IPS-15b (cell line): ENCODE results near the gene KLHL2.
"Not testable (repeated sequence)": the region's sequence is repeated elsewhere in the genome, so short reads cannot be mapped to it uniquely, and the experiment has no call there.

Experiments
- H3K27me3 ChIP-seq: one replicate; pipeline ENCODE4 v1.6.1; 2013; ENCODE audit warnings: low read length; ENCODE audit not compliant: control insufficient read depth, insufficient read depth
- H3K36me3 ChIP-seq: one replicate; pipeline ENCODE4 v1.6.1; 2013; ENCODE audit warnings: low read length; ENCODE audit not compliant: control insufficient read depth, insufficient read depth
- H3K4me1 ChIP-seq: one replicate; pipeline ENCODE4 v1.6.1; 2013; ENCODE audit warnings: mild to moderate bottlenecking, low read length; ENCODE audit not compliant: control insufficient read depth, insufficient read depth
- H3K4me3 ChIP-seq: one replicate; pipeline ENCODE4 v1.5.1; 2013; ENCODE audit warnings: low read depth, low read length
- H3K9ac ChIP-seq: one replicate; pipeline ENCODE4 v1.6.1; 2013; ENCODE audit warnings: low read depth, mild to moderate bottlenecking, low read length
- H3K9me3 ChIP-seq: one replicate; pipeline ENCODE4 v1.6.1; 2013; ENCODE audit warnings: mild to moderate bottlenecking, low read length; ENCODE audit not compliant: control insufficient read depth, insufficient read depth

Gene KLHL2

GRCh38 chr4:165273443-165273842, 66.1 kb downstream of the KLHL2 start:
- not testable (repeated sequence) for H3K27me3 ChIP-seq, H3K9ac ChIP-seq, H3K4me3 ChIP-seq, H3K9me3 ChIP-seq, H3K36me3 ChIP-seq, H3K4me1 ChIP-seq

DNA sequence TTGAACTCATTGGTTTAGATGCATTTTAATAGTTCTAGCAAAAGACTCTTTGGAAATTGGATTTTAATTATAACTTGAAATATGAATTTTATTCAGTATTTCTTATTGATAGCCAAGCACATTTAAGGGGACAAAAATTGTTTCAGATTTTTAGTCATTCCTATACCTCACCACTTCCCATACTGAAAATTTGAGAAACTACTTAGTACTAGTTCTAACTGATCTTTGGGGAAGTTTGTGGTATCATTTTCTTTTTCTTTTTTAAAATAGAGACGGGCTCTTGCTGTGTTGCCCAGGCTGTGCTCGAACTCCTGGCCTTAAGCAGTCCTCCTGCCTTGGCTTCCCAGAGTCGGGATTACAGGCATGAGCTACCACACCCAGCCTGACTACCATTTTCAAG, 68.0 kb downstream of the KLHL2 start:
- not testable (repeated sequence) for H3K9ac ChIP-seq, H3K4me1 ChIP-seq, H3K36me3 ChIP-seq, H3K9me3 ChIP-seq, H3K27me3 ChIP-seq, H3K4me3 ChIP-seq

GRCh38 chr4:165279531-165279930, 72.2 kb downstream of the KLHL2 start:
- not testable (repeated sequence) for H3K27me3 ChIP-seq, H3K36me3 ChIP-seq

GRCh38 chr4:165284697-165285096, 77.3 kb downstream of the KLHL2 start:
- H3K27me3 ChIP-seq, H3K9ac ChIP-seq, H3K4me3 ChIP-seq, H3K9me3 ChIP-seq, H3K4me1 ChIP-seq, H3K36me3 ChIP-seq: not testable (repeated sequence)

More at GRCh38 chr4:165279531-165279930, 72.2 kb downstream of the KLHL2 start:
- H3K4me3 ChIP-seq, H3K4me1 ChIP-seq, H3K9ac ChIP-seq, H3K9me3 ChIP-seq: not testable (repeated sequence)

DNA sequence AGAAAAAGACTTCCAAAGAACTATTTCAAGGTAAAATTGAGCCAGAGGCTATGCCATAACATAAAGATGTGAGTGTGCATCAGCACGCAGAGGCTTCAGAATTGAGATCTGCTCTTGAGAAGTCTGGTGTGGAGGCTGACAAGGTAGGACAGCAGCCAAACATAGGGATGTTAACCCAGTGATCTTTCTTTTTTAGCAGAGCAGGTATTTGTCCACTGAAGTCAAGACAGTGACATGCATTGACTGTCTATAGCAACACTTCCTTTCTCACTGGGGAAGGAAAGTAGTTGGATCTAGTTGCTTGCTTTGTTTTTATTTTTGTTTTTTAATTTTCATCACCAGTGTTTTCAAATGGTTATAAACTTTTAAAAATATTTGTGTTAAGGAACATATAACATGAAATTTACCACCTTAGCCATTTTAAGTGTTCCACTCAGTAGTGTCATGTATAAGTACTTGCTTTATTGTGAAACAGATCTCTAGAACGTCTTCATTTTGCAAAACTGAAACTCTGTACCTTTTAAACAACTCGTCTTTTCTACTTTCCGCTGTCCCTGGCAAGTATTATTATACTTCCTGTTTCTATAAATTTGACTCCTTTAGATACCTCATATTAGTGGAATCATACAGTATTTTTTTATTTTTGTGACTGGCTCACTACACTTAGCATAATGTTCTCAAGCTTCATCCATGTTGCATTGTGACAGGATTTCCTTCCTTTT, 79.4 kb downstream of the KLHL2 start:
- not testable (repeated sequence) for H3K9me3 ChIP-seq, H3K27me3 ChIP-seq, H3K9ac ChIP-seq, H3K4me3 ChIP-seq, H3K36me3 ChIP-seq, H3K4me1 ChIP-seq

DNA sequence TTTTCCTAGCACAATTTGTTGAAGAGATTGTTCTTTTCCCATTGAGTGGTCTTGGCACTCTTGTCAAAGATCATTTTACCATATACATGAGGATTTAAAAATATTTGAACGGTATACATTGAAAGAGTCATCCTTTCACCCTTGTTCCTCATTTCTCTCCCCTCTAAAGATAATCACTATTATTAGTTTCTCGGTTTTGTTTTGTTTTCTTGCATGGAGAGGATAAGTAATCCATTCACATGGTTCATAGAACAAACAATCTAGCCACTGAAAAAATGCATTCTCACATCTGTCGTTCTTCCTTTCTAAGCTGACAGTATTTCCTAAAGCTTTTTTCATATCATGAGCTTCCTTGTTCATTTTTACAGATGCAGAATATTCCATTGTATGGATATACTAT, 80.9 kb downstream of the KLHL2 start:
- no peaks in the 10 kb centered on the region for H3K27me3 ChIP-seq
- H3K9me3 ChIP-seq, result no peaks in the 10 kb centered on the region
- no peaks in the 10 kb centered on the region for H3K4me1 ChIP-seq
- H3K4me3 ChIP-seq, result no peak overlapping the region
- peaks cover 3% of the 10 kb centered on the region for H3K36me3 ChIP-seq
- no peak overlapping the region for H3K9ac ChIP-seq

DNA sequence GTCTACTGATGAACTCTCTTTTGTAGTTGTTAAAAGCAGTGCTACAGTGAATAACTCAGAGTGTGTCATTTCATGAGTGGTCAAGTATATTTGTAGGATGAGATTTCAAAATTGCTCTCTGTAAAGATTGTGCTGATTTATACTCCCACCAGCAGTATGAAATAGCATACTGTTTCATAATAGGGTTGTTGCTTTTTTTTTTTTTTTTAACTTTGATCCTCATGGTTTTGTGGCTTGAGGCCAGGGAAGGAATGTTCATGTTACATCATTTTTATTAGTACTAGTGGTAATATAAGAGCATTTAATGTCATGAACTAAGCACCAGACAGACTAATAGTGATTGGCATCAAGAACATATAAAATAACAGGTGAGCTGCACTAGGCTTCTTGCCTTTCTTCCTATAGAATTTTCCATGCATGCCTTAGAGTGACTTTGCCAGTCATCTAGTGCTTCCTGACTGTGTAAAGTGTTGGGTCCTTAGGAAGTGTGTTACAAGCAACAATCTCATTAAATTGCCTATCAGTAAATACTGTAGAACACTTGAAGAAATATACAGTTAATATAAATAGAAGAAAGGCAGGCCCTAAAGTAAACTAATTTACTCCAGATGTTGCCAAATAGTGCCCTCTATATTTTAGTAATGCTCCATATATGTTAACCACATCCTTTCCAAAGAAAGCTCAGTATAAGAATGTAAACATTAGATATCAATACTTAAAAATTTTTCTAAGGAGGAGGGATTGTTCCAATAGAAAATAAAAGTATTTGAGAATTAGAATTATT, 81.5 kb downstream of the KLHL2 start:
- no peak overlapping the region for H3K4me3 ChIP-seq
- H3K9me3 ChIP-seq, result no peaks in the 10 kb centered on the region
- H3K9ac ChIP-seq, result no peak overlapping the region
- H3K27me3 ChIP-seq, result no peaks in the 10 kb centered on the region
- no peaks in the 10 kb centered on the region for H3K4me1 ChIP-seq
- H3K36me3 ChIP-seq, result no peaks in the 10 kb centered on the region

DNA sequence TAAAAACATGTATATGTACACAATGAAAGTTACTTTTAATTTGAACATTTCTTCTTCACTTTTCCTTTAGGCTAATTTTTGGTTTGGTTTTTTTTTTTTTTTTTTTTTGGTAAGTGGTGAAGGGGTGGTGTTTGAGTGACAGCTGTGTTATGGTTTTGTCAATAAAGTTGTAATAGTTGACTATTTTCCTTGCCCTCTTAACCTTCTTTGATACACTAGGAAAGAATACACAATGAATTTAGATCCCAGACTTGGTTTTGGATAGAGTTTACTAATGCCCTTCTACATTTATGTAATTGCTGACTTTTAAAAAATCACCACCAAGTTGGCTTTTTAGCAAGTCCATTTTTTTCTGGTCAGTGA, 82.0 kb downstream of the KLHL2 start:
- Histone ChIP-seq H3K4me1 (peaks cover 4% of the 10 kb centered on the region), H3K9ac (no peak overlapping the region), H3K4me3 (no peak overlapping the region), H3K27me3 (no peaks in the 10 kb centered on the region), H3K36me3 (no peaks in the 10 kb centered on the region), H3K9me3 (no peaks in the 10 kb centered on the region)

DNA sequence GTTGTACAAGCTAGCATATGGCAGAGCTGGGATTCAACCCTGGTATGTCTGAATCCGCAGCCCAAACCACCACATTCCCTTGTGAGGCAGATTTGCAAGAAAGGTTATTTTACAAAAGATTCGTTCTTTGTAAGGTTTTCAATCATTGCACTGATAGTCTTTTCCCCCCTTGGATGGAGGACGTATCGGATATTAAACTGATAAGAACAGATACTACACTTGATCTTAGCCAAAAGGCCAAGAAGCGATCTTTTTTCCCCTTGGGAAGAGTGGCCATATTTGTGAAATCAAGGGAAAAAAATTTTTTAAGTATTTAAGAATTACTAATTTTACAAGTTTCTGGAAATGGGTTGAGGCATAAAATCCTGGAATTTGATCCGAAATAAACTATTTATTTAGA, 85.7 kb downstream of the KLHL2 start:
- Histone ChIP-seq H3K4me3 (no peak overlapping the region), H3K9me3 (no peaks in the 10 kb centered on the region), H3K9ac (no peak overlapping the region), H3K4me1 (peaks cover 4% of the 10 kb centered on the region), H3K27me3 (no peaks in the 10 kb centered on the region), H3K36me3 (peaks cover 2% of the 10 kb centered on the region)

DNA sequence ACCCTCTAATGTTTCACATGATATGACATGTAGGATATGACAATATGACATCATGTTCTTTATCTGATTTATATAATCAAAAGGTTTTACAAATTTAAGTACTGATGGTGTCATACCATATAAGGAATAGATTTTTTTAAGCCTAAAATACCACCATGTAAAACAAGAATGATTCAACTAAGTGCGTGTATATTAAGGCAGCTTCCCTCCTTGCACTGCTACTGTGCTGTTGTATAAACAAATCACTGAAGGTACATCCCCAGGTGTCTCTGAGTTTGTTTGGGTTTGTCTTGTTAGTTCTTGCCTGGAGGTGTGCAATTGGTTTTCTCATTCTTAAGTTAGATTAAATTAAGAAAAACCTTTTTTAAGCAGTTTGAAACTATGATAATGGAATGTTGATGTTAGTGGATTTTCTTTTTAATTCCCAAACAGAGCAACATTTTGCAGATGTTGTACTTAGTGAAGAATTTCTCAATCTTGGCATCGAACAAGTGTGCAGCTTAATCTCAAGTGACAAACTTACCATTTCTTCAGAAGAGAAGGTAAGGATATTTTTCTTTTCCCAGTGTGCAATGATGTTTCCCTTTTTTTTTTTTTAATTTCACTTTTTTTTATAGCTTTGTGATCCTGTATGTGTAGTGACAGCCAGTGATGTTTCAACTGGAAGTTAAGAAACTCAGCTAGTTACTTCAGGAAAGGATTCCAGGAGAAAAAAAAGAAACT, 86.7 kb downstream of the KLHL2 start:
- peaks cover 2% of the 10 kb centered on the region for H3K36me3 ChIP-seq
- no peaks in the 10 kb centered on the region for H3K27me3 ChIP-seq
- H3K9ac ChIP-seq, result no peak overlapping the region
- H3K9me3 ChIP-seq, result no peaks in the 10 kb centered on the region
- peaks cover 4% of the 10 kb centered on the region for H3K4me1 ChIP-seq
- no peak overlapping the region for H3K4me3 ChIP-seq

- Histone ChIP-seq H3K27me3 (no peaks in the 10 kb centered on the region), H3K4me3 (no peak overlapping the region), H3K36me3 (peaks cover 2% of the 10 kb centered on the region), H3K4me1 (peaks cover 4% of the 10 kb centered on the region), H3K9me3 (no peaks in the 10 kb centered on the region), H3K9ac (no peak overlapping the region)
Observed at GRCh38 chr4:165294907-165295306, 87.5 kb downstream of the KLHL2 start.

DNA sequence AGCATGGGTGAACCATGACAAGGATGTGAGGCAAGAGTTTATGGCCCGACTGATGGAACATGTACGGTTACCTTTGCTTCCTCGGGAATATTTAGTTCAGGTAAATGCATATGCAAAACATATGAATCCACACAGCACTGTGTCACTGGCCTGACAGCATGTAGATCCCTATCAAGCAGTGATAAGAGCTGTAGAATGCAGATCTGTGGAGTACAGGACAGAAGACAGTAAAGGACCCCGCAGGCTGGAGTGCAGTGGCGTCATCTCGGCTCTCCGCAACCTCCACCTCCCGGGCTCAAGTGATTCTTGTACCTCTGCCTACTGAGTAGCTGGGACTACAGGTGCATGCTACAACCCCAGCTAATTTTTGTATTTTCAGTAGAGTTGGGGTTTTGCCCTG, 90.3 kb downstream of the KLHL2 start:
- no peak overlapping the region for H3K9ac ChIP-seq
- H3K4me1 ChIP-seq, result peaks cover 4% of the 10 kb centered on the region
- no peaks in the 10 kb centered on the region for H3K9me3 ChIP-seq
- H3K27me3 ChIP-seq, result no peaks in the 10 kb centered on the region
- no peak overlapping the region for H3K4me3 ChIP-seq
- peaks cover 2% of the 10 kb centered on the region for H3K36me3 ChIP-seq
